ENCODE results near the gene ELFN2. TPM values are rescaled to one million over a fixed set of nuclear protein-coding genes. Genes with fewer than 3 reads are reported as not detected.

Gene ELFN2
- total and polyA plus RNA-seq, 2 of the 13 experiments (the other 11 are each of a cell fraction or from before 2014, with no cell fraction given), result 0.01 TPM; not detected in 1

DNA sequence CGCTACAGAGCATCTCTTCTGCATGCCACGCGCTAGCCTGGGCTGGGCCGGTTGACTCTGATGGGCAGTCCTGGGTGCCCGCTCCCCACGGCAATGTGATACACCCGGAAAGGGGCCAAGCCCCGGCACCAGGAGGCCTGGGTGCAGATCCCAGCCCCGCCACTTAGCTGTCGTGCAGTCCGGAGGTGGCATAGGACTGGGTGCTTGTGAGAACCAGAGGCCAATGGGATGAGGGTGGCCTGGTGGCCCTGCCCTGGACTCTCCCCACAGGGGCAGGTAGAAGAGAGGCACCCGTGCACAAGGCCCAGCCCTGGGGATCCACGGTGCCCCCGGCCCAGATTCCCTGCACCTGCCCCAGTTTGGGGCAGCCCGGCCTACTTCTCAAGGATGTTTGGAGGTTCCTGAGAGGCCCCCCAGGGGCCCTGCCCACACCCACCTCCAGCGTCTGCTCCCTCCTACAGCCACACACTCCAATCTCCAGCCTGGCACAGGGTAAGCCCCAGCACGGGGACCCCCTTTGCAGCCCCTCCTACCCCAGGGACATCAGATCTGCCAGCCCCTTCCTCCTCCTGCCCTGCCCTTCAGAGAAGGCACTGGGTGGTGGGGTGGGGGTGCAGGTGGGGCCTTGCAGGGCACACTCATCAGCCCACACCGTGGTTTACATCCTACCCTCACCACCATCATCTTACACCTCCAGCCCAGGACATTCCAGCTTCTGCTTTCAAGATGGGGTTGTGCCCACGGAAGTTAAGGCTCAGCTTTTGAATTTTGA lies 78.0 kb downstream of the ELFN2 start (continued):
- TF ChIP-seq SP1 (IDR thresholded peaks at IDR 0.05), result no peak
- TF ChIP-seq SP1 (CRISPR knock-in tag; IDR thresholded peaks at IDR 0.05), result no peak
- no peak for TF ChIP-seq SATB2 (CRISPR knock-in tag; IDR thresholded peaks at IDR 0.05)
- no peak for TF ChIP-seq MTA1 (CRISPR knock-in tag; IDR thresholded peaks at IDR 0.05; ENCODE audit: borderline replicate concordance)
- TF ChIP-seq MLLT10 (CRISPR knock-in tag; IDR thresholded peaks at IDR 0.05), result no peak

- ChIA-PET CTCF (ENCODE audit: low intra/inter-chr PET ratio, low total read pairs) (no interaction called here), POLR2A (no interaction called here)
- DNase-seq (ENCODE audit: low spot score) (no peak), FAIRE-seq (no peak), ATAC-seq (no peak)
- in situ Hi-C loops (cut with HindIII; ENCODE audit: extremely low pct_ligation_motif_present, low pct_unique_long_range_greater_than_20kb) (no loop called here), intact Hi-C loops (cut with micrococcal nuclease; ENCODE audit: unreplicated experiment) (no loop called here)
- no peaks in the 10 kb centered on the region for H3K4me1 ChIP-seq (ENCODE audit: insufficient read depth, low read length)
- no peaks in the 10 kb centered on the region for H3K36me3 ChIP-seq (replicated peaks in 1 of 2; ENCODE audit: control insufficient read depth in 1 of 2, insufficient read depth in 2 of 2, low read length in 2 of 2)
- no TSS peak for BruUV-seq (replicated peaks)
- H4K20me1 ChIP-seq (ENCODE audit: insufficient read depth, low read length), result no peaks in the 10 kb centered on the region
- WGBS (ENCODE audit: low lambda C conversion rate), result 19% methylated on average over 4 of the region's 7 CpGs
- no peak overlapping the region for H3K9ac ChIP-seq (ENCODE audit: insufficient read depth, low read depth, low read length)
- no peak for TF ChIP-seq ZNF3 (CRISPR knock-in tag; IDR thresholded peaks at IDR 0.05)
- peak; percentile 47; the same call in 1 of the 2 replicates for TF ChIP-seq MNT (IDR thresholded peaks at IDR 0.05)
- H3K4me3 ChIP-seq (replicated peaks in 1 of 3; ENCODE audit: insufficient read depth in 1 of 3, low read depth in 2 of 3, low read length in 3 of 3), result no peak overlapping the region
- H3K27ac ChIP-seq (ENCODE audit: extremely low read length, insufficient read depth, low read length), result no peak overlapping the region
- no peaks in the 10 kb centered on the region for H3K79me2 ChIP-seq (ENCODE audit: insufficient read depth, low read length)
- no peaks in the 10 kb centered on the region for H3K9me3 ChIP-seq (ENCODE audit: low read length)
- H3K27me3 ChIP-seq (ENCODE audit: control insufficient read depth in 1 of 2, insufficient read depth in 2 of 2, low read length in 2 of 2), result peaks cover 3 to 14% of the 10 kb centered on the region in 2 experiments; a peak in 3 of 5 replicates
- no peak overlapping the region for H3K4me2 ChIP-seq (ENCODE audit: low read depth, low read length)
- no peak overlapping the region for H2AFZ ChIP-seq (ENCODE audit: low read length)
These were observed 80.8 kb downstream of the ELFN2 start for GRCh38 chr22:37346505-37346895.

All from HepG2 (cell line).